ENCODE measurements around the gene COG1.

Gene COG1

GRCh38 chr17:73192206-73192893 lies 505 bp upstream of the COG1 start:
- peak; percentile 82 for DNase-seq
- in situ Hi-C loops (cut with MboI; ENCODE audit: low pct_unique_long_range_greater_than_20kb, low sequenced_read_pairs), result loop anchor here (25.0 kb wide), 1 partner anchor 455 kb away; no protein-coding TSS in a partner anchor

GRCh38 chr17:73194514-73195222 lies 1.8 kb downstream of the COG1 start:
- in situ Hi-C loops (cut with MboI; ENCODE audit: low pct_unique_long_range_greater_than_20kb, low sequenced_read_pairs), result loop anchor here (25.0 kb wide), 1 partner anchor 457 kb away; no protein-coding TSS in a partner anchor
- DNase-seq, result no peak

- in situ Hi-C loops (cut with MboI; ENCODE audit: low pct_unique_long_range_greater_than_20kb, low sequenced_read_pairs), result loop anchor here (25.0 kb wide), 1 partner anchor 459 kb away; no protein-coding TSS in a partner anchor
- DNase-seq, result no peak
Observed at GRCh38 chr17:73196500-73196899, 3.6 kb downstream of the COG1 start.

GRCh38 chr17:73197161-73197560 lies 4.3 kb downstream of the COG1 start:
- in situ Hi-C loops (cut with MboI; ENCODE audit: low pct_unique_long_range_greater_than_20kb, low sequenced_read_pairs), result loop anchor here (25.0 kb wide), 1 partner anchor 460 kb away; no protein-coding TSS in a partner anchor
- DNase-seq, result no peak

GRCh38 chr17:73198201-73198929 lies 5.5 kb downstream of the COG1 start:
- DNase-seq, result no peak
- in situ Hi-C loops (cut with MboI; ENCODE audit: low pct_unique_long_range_greater_than_20kb, low sequenced_read_pairs), result loop anchor here (25.0 kb wide), 1 partner anchor 461 kb away; no protein-coding TSS in a partner anchor

- in situ Hi-C loops (cut with MboI; ENCODE audit: low pct_unique_long_range_greater_than_20kb, low sequenced_read_pairs), result loop anchor here (25.0 kb wide), 1 partner anchor 462 kb away; no protein-coding TSS in a partner anchor
Observed at GRCh38 chr17:73198930-73199260, 6.0 kb downstream of the COG1 start.

GRCh38 chr17:73199751-73200317 lies 7.0 kb downstream of the COG1 start:
- no peak for DNase-seq
- in situ Hi-C loops (cut with MboI; ENCODE audit: low pct_unique_long_range_greater_than_20kb, low sequenced_read_pairs), result loop anchor here (25.0 kb wide), 1 partner anchor 463 kb away; no protein-coding TSS in a partner anchor

More at GRCh38 chr17:73198930-73199260, 6.0 kb downstream of the COG1 start:
- no peak for DNase-seq

- in situ Hi-C loops (cut with MboI; ENCODE audit: low pct_unique_long_range_greater_than_20kb, low sequenced_read_pairs), result no loop called here
- no peak for DNase-seq
Observed at GRCh38 chr17:73200476-73200875, 7.6 kb downstream of the COG1 start.

GRCh38 chr17:73201215-73202069 lies 8.6 kb downstream of the COG1 start:
- DNase-seq, result no peak
- in situ Hi-C loops (cut with MboI; ENCODE audit: low pct_unique_long_range_greater_than_20kb, low sequenced_read_pairs), result no loop called here

GRCh38 chr17:73203135-73203787 lies 10.4 kb downstream of the COG1 start:
- DNase-seq, result no peak
- in situ Hi-C loops (cut with MboI; ENCODE audit: low pct_unique_long_range_greater_than_20kb, low sequenced_read_pairs), result no loop called here

GRCh38 chr17:73203788-73204479 lies 11.1 kb downstream of the COG1 start:
- DNase-seq, result no peak
- in situ Hi-C loops (cut with MboI; ENCODE audit: low pct_unique_long_range_greater_than_20kb, low sequenced_read_pairs), result no loop called here

GRCh38 chr17:73205459-73205961 lies 12.7 kb downstream of the COG1 start:
- in situ Hi-C loops (cut with MboI; ENCODE audit: low pct_unique_long_range_greater_than_20kb, low sequenced_read_pairs), result no loop called here
- DNase-seq, result no peak

- in situ Hi-C loops (cut with MboI; ENCODE audit: low pct_unique_long_range_greater_than_20kb, low sequenced_read_pairs), result no loop called here
Observed at GRCh38 chr17:73208139-73208827, 15.4 kb downstream of the COG1 start.

GRCh38 chr17:73209436-73209835 lies 16.6 kb downstream of the COG1 start:
- DNase-seq, result no peak
- in situ Hi-C loops (cut with MboI; ENCODE audit: low pct_unique_long_range_greater_than_20kb, low sequenced_read_pairs), result no loop called here

More at GRCh38 chr17:73208139-73208827, 15.4 kb downstream of the COG1 start:
- no peak for DNase-seq

- in situ Hi-C loops (cut with MboI; ENCODE audit: low pct_unique_long_range_greater_than_20kb, low sequenced_read_pairs), result no loop called here
Observed at GRCh38 chr17:73210002-73210678, 17.3 kb downstream of the COG1 start.

GRCh38 chr17:73211745-73212144 lies 18.9 kb downstream of the COG1 start:
- peak; percentile 24 for DNase-seq
- in situ Hi-C loops (cut with MboI; ENCODE audit: low pct_unique_long_range_greater_than_20kb, low sequenced_read_pairs), result no loop called here

More at GRCh38 chr17:73210002-73210678, 17.3 kb downstream of the COG1 start:
- DNase-seq, result peak; percentile 32

Data from KBM-7 (cell line).